NCI-H446 (cell line): ENCODE results near the gene MAOA.
"Not testable (repeated sequence)": the region's sequence is repeated elsewhere in the genome, so short reads cannot be mapped to it uniquely, and the experiment has no call there.

Source experiments
- DNase-seq, 2 experiments: peaks; one replicate each; lab custom pipeline; 2025; lab: John Stamatoyannopoulos, UW

MAOA gene

DNA sequence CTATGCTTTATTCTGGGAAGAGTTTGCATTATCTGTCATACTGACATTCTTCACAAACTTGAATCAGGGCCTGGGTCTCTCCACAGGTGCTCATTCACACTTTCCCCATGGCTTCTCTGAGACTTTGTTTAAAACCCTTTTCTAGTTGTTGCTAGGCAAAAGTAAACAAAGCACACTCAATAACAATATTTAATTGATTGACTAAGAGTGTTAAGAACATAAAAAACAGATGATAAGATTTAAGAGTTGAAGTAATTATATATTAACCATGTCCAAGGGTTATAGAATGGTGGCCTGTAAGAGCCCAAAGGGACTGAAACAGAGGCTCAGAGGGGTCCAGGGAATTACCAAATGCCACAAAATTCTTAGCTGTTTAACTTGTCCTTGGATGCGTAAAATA lies 7.1 kb downstream of the MAOA start:
- DNase-seq = no peak

- DNase-seq = no peak
Observed at GRCh38 chrX:43664258-43664657, 8.2 kb downstream of the MAOA start.

DNA sequence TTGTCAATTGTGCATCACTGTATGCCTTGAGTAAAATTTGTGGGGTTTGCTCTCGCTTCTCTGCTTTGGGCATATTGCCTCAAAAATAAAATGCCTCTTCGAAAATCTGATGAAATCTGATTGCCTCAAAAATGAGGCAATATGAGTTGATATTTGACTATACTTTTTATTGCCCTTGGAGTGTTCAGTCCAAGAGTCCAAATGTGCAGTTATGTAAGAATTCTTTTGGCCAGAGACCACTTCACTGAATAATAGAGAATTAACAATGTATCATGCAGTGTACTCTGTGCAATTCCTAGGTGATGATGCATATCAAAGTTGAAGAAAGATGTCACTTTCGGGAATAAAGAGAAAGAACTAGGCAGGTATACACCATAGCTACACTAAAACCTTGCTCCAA lies 8.6 kb downstream of the MAOA start:
- DNase-seq = no peak

DNA sequence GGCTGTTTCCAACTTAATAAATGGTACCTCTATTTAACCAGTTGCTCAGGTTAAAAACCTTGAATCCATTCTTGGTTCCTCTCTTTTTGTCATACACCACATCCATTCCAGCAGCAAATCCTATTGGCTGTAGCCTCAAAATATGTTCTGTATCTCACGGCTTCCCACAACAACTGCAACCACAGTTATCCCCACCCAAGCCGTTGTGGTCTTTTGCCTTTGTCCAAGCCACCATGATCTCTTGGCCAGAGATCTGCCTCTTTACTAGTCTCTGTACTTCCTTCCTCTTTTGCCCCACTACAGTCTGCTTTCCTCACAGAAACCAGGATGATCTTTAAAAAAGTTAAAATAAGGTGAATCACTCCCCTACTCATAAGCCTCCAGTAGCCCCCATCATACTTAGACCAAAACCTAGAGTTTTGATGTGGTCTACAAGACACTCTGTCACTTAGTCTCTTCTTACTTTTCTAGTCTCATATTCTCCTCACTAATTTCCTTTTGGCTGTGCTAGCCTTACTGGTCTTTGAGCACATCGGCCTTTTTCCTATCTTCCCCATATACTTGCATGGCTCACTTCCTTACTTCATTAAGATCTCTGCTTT lies 10.3 kb downstream of the MAOA start:
- no peak for DNase-seq

GRCh38 chrX:43675965-43676628 lies 20.0 kb downstream of the MAOA start:
- not testable (repeated sequence) for DNase-seq

- DNase-seq = peak in 1 of 2 experiments; percentile 28
Observed at GRCh38 chrX:43676971-43677572, 21.0 kb downstream of the MAOA start.

DNA sequence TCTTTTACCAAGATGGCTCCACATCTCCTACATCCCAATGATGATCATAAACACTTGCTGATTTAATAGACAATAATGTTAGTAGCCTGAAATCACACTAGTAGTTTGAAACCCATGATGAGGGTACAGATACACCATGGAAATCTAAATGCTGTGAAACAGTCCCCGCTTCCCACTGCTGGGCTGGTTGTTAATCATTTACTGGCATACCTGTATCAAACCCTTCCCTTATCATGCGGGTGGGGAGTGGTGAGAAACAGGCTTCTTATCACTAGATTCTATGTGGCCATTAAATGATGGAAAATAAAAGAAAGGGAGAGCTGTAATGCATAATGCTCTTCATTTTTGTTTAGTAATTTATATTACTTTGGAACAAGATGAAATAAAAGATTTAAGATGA lies 21.9 kb downstream of the MAOA start:
- no peak for DNase-seq

GRCh38 chrX:43679058-43679457 lies 23.0 kb downstream of the MAOA start:
- no peak for DNase-seq

DNA sequence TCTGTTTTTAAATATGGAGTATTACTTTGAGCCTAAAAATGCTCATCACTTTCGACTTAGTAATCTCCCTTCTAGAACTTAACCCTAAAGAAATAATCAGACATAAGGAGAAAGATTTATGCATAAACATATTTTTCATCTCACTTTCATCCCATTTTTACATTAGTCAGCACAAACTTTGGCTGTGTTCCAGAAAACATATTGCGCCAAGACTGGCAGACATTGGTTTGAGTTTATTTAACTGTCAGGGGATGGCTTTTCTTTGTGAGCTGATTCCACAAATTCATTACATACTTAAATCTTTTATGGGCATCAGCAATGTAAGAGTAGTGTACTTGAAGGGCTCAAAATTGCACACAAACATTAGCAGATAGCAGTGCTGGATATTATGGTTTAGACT lies 23.7 kb downstream of the MAOA start:
- DNase-seq = peak; percentile 34 to 72

GRCh38 chrX:43682726-43683125 lies 26.6 kb downstream of the MAOA start:
- no peak for DNase-seq

- no peak for DNase-seq
Observed at GRCh38 chrX:43685221-43685620, 29.1 kb downstream of the MAOA start.

DNA sequence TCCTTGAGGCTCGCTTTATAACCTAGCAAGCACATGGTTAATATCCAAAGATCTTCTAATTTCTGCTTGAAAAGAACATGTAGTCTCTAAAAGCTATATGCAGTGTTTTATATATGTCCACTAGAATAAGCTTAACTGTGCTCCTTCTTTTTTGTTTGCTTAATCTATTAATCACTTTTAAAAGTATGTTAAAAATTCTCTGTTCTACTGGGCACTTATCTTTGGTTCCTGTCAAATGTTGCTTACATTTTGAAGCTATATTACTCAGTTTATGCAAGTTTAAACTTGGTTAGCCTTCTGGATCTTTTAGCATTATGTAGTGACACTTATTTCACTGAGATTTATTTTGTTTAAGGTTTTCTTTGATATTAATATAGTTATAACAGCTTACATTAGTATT lies 32.5 kb downstream of the MAOA start:
- DNase-seq = no peak

GRCh38 chrX:43693602-43694406 lies 37.7 kb downstream of the MAOA start:
- no peak for DNase-seq

DNA sequence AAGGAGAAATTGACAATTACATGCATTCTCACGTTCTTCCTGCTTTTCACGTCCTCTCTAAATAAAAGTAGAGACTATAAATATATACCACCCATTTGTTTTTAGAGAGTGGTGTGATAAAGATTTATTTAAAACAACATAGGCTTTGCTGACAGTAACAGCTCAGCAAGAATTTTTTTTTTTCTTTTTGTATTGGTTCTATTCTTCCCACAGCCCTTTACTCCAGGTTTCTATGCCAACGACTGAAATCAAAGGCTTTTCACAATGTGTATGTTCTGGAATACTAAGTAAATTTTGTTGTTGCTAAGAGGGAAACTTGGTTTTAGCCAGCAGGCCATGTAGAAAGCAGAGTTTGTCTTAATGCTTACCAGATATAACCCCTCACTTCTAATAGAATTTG lies 43.4 kb downstream of the MAOA start:
- no peak for DNase-seq

- no peak for DNase-seq
Observed at GRCh38 chrX:43702079-43702524, 46.0 kb downstream of the MAOA start.

DNA sequence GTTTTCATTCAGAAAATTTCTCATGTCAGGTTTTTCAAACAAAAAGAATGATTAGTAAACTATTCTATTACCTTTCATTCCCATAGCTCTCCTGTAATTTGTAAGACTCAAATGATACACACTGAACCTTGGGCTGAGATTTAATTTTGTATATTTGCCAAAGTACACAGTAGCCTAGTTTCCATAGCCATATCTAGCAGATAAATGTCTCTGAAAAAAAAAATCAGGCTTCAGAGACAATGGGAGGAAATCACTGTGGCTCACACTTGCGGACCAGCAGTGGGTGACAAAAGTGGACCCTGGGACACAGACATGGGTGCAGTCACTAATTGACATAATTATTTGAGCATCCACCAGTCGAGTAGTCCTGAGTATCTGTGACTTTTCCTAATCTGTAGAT lies 46.6 kb downstream of the MAOA start:
- no peak for DNase-seq

DNA sequence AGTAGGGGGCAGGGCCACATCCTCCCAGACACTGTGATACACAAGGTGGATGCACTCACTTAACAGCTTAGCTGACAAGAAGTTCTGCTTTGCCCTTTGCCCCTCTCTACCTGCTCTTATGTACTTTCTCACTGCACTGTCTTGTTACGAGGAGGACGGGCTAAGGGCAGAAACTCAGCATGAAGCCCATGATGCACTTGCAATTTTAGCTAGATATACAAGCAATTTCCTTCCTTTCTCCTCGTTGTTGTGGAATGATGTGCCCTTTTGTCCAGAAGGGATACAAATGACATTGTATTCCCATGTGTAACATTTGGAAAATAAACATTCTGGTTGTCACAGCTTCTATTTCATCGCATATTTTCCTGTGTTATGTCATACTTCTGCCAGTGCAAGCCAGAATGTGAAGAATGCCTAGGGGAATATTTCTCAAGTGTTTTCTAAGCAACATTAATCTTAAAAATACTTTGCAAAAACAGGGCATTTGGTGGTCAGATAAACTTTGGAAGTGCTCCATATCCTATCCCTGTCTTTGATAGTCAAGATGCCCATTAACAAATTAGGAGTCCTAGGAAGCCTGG lies 47.2 kb downstream of the MAOA start:
- no peak for DNase-seq

DNA sequence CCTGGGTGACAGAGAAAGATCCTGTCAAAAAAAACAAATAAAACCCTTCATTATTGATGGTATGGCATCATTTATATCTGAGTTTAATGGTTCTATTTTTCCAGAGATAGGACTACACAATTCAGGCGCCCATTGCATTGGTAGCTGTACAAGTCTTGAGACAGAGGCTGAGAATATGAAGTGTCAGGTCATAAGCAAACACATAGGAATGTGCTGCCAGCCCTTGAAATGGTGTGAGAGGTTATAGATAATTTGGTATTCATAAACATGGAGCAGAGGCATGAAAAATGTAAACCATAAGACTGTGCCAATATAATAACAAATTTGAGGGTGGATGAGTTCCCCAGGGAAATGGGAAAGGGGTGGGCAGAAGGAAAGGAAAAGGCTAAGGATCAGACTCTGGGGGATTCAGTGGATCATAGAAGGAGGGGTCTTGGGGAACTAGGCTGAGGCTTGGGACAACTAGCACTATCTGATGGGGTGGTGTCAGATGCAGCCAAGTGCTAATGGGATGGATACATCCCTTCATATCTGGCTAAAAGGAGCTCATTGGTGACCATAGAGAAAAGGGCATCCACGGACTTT lies 50.8 kb downstream of the MAOA start:
- no peak for DNase-seq

DNA sequence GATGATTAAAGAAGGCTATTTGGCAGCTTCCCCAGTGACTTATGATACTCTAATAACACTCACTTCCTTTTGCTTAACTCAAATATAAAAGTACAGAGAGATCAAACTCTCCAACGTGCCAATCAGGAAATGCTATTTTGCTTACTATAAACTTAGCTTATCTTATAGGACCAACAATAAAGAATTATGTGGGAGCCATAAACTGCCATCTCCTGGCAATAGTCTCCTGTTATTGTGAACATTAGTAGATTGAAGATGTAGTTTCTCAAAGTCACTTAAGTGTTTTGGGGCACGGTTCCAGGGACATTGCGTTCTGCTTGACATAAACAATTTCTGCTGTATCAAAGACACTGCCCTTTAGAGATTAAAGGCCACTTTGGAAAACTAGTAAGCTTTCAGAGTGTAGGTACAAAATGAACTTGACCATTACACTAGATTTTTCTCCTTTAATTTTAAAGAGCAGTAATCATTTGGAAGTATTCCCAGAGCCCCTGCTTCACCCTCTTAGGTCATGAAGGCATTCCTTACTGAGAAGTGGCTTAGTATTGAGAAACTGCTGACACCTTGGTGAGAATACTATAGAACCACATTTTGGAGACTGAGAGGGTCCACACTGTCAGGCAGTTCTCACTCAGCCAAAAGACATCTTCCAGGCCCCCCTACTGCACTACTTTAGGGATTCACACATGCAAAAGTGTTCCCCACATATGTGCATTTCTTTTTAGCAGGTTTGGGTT lies 51.9 kb downstream of the MAOA start:
- DNase-seq = no peak

- no peak for DNase-seq
Observed at GRCh38 chrX:43716144-43716543, 60.0 kb downstream of the MAOA start.

DNA sequence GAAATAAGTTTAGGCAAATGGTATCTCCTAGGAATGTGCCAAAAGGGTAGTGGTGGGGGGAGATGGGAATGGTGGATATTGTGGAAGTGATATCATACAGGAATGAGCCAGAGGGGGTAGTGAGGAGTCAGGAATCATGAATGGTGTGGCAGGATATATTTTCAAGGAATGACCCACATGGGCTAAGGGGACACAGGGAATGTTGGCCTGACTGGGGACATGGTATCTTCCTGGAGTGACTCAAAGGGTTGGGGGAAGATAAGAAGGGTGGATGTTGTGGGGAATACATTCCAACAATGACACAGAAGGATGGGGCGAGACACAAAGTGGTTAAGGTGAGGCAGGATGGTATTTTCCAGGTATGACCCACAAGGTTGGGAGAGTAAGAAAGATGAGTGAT lies 60.6 kb downstream of the MAOA start:
- DNase-seq = no peak
